ENCODE measurements around the gene ECPAS.
A peak's percentile ranks its signal among the peaks of the same experiment; 100 is the strongest.
"Not testable (repeated sequence)": the region's sequence is repeated elsewhere in the genome, so short reads cannot be mapped to it uniquely, and the experiment has no call there.

The ECPAS gene, protein sequence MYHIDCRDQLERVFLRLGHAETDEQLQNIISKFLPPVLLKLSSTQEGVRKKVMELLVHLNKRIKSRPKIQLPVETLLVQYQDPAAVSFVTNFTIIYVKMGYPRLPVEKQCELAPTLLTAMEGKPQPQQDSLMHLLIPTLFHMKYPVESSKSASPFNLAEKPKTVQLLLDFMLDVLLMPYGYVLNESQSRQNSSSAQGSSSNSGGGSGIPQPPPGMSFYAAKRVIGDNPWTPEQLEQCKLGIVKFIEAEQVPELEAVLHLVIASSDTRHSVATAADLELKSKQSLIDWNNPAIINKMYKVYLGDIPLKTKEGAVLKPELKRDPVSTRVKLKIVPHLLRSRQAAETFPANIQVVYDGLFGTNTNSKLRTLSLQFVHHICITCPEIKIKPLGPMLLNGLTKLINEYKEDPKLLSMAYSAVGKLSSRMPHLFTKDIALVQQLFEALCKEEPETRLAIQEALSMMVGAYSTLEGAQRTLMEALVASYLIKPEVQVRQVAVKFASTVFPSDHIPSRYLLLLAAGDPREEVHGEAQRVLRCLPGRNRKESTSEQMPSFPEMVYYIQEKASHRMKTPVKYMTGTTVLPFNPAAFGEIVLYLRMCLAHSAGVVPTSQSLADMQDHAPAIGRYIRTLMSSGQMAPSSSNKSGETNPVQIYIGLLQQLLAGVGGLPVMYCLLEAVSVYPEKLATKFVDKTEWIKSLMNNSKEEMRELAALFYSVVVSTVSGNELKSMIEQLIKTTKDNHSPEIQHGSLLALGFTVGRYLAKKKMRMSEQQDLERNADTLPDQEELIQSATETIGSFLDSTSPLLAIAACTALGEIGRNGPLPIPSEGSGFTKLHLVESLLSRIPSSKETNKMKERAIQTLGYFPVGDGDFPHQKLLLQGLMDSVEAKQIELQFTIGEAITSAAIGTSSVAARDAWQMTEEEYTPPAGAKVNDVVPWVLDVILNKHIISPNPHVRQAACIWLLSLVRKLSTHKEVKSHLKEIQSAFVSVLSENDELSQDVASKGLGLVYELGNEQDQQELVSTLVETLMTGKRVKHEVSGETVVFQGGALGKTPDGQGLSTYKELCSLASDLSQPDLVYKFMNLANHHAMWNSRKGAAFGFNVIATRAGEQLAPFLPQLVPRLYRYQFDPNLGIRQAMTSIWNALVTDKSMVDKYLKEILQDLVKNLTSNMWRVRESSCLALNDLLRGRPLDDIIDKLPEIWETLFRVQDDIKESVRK (N-terminal part only)

DNA sequence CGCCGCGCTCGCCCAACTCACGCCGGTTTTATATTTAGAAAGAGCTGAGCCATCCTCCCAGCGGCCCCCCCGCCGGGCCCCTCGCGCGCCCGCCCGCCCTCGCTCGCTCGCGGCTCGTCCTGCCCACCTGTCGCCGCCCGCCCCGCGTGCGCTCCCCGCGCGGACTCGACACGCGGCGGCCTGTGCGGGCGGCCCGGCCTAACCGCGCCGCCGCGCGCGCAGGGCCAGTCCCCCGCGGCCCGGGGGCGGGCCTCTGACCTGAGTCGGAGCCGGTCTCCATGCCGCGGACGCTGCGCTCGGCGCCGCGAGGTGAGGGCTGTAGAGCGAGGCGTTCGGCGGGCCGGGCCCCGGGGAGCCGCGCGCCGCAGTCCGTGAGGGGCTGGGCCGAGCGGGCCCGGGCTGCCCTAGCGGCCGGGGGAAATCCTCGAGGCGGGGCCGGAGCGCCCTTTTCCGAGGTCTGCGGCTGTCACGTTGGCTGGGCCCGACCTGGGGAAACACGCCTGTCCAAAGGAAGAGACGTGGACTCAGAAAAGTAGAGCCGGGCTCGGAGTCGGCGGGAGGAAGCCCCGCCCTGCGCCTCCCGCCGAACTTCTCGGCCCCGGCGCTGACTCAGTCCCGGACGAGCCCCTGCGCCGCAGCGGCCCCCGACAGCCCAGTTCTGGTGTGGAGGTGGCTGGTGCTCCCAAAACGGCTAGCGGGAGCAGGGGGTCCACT lies at the start of gene ECPAS:
TSS of gene ECPAS (minus strand) at position 526 of the 714 bp plus-strand sequence. CDS start 11,465 bp downstream, outside the sequence.
- peak; percentile 85 for DNase-seq

GRCh38 chr9:111533099-111533790 lies 49.1 kb upstream of the ECPAS start:
- DNase-seq: no peak

DNA sequence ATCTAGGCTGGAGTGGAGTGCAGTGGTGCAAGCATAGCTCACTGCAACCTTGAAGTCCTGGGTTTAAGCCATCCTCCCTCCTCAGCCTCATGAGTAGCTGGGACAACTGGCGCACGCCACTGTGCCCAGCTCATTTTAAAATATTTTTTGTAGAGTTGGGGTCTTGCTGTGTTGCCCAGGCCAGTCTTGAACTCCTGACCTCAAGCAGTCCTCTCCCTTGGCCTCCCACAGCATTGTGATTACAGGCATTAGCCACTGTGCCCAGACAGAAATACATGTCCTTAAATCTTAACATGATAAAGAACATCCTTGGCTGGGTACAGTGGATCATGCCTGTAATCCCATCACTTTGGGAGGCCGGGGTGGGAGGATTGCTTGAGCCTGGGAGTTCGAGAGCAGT lies 47.5 kb upstream of the ECPAS start:
- no peak for DNase-seq

DNA sequence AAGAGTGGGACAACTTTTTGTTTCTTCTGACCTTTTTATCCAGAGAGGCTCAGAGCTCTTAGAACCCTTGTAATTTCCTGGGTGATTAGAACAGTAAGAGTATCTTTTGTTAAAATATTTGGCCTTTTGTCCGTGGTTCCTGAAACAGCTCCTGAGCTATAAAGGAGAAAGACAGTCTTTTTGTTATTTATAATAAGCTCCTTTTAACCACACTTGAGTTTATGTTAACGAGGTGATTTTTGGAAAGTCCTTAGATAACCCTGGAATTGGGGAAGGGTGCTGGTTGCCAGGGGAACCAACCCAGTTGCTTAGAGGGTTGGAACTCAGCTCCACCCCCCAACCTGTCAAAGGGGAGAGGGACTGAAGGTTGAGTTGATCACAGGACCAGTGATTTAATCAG lies 45.6 kb upstream of the ECPAS start:
- no peak for DNase-seq

- no peak for DNase-seq
Observed at GRCh38 chr9:111527347-111527746, 43.2 kb upstream of the ECPAS start.

DNA sequence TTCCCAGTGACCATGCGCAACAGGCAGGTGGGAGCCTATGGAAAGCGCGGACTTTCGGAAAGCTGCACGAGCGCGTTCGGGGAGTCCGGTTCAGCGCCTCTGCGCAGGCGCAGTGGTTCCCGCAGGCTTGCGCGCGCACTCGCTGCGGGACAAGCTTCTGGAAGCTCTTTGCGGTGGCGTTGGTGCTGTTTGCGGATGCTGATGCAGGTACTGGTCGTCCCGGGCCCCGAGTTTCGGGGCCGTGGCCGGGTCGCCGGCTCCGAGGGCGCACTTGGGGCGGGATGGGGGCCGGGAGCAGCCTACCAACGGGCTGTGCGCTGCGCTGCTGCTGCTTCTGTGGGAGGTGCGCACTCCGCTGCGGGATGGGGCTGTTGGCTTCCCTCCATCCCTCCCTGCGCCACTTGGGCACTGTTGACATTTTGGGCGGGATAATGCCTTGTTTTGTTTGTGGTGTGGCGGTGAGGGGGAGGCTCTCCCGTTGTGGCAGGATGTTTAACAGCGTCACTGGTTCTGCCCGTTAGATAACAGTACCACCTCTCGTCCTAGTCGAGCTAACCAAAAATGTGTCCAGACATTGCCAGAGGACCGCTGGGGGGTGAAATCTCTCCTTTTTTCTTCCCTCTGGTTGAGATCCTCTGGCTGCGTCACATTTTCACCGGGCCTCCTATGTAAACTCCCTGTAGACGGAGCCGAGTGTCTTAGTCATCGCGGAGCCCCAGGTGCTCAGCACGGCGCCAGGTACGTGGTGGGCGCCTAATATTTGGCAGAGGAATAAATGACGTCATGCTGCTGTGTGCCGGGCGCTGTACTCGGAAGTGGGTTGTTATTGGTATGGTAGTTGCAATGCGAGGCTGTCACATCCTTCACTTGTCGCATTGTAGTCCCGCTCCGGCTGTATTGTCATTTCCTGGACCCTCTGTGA lies 41.1 kb upstream of the ECPAS start, which contains the start of gene ZNF483:
TSS of gene ZNF483 (plus strand) at position 124 of the 922 bp plus-strand sequence. CDS start 2,217 bp downstream, outside the sequence.
- DNase-seq: peak; percentile 85

DNA sequence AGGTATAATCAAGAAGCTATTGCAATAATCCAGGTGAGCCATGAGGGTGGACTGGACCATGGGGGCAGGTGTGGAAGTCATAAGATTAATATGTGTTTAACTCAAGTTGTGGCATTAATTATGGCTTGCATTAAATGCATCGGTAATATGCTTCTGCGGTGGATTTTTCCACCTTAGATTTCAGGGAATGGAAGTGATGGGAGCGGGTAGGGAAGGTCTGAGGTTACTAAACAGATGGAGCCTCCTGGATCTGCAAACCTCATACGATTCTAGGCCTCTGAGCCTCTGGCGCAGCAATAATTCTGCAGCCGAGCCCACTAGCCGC lies 40.5 kb upstream of the ECPAS start:
- DNase-seq: no peak

DNA sequence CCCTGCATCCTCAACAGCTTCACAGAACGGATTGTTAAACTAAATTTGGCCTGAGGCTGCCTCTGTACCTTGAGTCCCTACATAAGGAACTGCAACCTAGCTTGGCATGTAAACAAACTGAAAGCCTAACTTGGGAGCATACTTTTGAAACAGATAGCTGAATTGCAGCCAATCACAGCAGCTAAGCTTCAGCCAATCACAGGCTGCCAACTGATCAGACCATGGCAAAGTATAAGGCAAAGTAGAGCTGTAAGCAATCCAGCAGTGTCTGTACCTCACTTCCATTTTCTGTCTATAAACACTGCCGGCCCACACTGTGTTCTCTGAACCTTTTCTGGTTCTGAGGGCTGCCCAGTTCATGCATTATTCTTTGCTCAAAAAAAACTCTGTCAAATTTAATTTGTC lies 31.9 kb upstream of the ECPAS start:
- no peak for DNase-seq

DNA sequence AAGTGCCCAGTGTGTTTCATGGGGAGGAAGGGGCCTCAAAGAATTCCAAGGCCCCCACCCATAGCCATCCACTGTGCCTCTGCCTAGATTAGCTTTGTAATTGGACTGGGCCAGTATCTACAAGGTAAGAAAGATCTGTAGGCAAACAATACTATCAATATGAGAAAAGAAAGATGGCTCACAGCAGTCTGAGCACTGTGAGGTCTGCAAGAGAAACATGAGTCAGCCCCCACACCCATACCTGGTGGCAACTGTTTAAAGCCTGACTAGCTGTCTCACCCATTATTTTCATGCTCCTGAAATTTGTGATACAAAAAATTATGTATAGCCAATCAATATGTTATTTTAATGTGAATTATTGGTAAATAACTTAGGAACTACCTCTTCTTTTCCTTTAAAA lies 30.8 kb upstream of the ECPAS start:
- DNase-seq: no peak

- not testable (repeated sequence) for DNase-seq
Observed at GRCh38 chr9:111511581-111511980, 27.4 kb upstream of the ECPAS start.

GRCh38 chr9:111502506-111502905 lies 18.3 kb upstream of the ECPAS start:
- DNase-seq: no peak

DNA sequence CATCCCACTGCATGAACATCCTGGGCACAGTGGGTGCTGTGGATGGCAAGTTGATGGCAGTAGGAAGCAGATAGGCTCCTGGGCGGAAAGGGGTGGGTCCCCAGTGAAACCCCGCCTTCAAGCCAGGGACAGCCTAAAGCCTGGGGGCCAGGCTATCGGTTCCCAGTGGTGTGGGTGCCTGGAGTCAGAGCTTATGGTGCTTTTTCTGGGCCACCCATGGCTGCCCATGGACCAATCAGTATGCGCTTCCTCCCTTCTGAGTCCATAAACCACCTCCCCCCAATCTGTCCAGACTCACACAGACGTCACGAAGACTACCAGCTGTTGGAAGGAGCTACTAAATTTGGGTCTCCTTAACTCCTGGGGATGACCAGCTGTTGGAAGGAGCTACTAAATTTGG lies 17.5 kb upstream of the ECPAS start:
- DNase-seq: no peak

- DNase-seq: no peak
Observed at GRCh38 chr9:111501005-111501562, 16.9 kb upstream of the ECPAS start.

- not testable (repeated sequence) for DNase-seq
Observed at GRCh38 chr9:111497196-111497595, 13.0 kb upstream of the ECPAS start.

- no peak for DNase-seq
Observed at GRCh38 chr9:111484572-111484894, 350 bp upstream of the ECPAS start.

DNA sequence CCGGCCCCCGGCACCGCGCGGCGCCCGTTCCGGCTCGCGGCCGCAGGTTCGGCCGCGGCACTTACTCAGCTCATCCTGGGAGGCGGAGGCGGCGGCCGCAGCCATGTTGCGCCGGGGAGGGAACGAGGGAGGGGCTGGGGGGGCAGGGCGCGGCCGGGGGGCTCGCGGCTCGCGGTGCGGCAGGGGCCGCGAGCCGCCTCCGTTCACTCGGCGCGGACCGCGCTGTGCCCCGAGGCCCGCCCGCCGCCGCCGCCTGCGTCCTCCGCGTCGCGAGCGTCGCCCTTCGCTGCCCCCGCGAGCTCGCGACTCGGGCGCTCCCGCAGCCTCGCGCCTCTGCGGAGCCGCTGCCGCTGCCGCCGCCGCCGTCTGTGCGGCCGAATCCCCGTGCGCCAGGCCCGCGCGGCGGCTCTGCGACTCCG lies 735 bp downstream of the ECPAS start:
- peak; percentile 83 for DNase-seq

- peak; percentile 81 for DNase-seq
Observed at GRCh38 chr9:111482694-111483438, 1.3 kb downstream of the ECPAS start.

- no peak for DNase-seq
Observed at GRCh38 chr9:111481885-111482636, 2.1 kb downstream of the ECPAS start.

DNA sequence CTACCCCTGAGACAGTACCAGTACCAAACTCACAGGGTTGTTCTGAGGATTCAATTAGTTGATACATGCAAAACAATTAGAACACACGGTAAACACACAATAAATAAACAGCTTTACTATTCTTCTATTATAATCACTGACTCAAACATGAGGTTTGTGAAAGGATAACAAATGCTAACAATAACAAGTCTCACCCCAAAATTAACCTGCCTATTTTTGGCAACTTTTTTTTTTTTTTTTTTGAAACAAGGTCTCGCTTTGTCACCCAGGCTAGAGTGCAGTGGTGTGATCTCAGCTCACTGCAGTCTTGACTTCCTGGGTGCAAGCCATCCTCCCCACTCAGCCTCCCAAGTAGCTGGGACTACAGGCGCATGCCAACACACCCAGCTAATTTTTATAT lies 6.5 kb downstream of the ECPAS start:
- DNase-seq: no peak

All from right forelimb (tissue), 1 donor.